Measurements from ENCODE around the gene ANXA9. TPM values are rescaled to one million over a fixed set of nuclear protein-coding genes. Genes with fewer than 3 reads are reported as not detected.

The ANXA9 gene
- polyA plus RNA-seq, 4 donors = 0.43 to 5.8 (median 0.89) TPM; not detected in 1

GRCh38 chr1:151036356-151036755, 54.3 kb downstream of the ANXA9 start, which contains the start of gene BNIPL:
TSS of gene BNIPL (plus strand) at chr1:151036586. CDS start at chr1:151036726, 140 bp downstream.
- Histone ChIP-seq H3K36me3 (ENCODE audit: control insufficient read depth in 3 of 3, insufficient read depth in 2 of 3, low read depth in 1 of 3, low read length in 3 of 3) (peaks cover 0 to 29% (median 9%) of the 10 kb centered on the region in 3 donors), H3K9me3 (ENCODE audit: control insufficient read depth in 2 of 2, insufficient read depth in 1 of 2, low read depth in 1 of 2, low read length in 1 of 2) (no peaks in the 10 kb centered on the region), H3K27ac (ENCODE audit: low read depth in 1 of 3, low read length in 2 of 3) (no peak within 1 kb of the TSS), H3K4me3 (ENCODE audit: low read depth in 1 of 3, low read length in 3 of 3) (no peak within 1 kb of the TSS), H3K4me1 (ENCODE audit: control insufficient read depth in 3 of 3, insufficient read depth in 2 of 3, low read depth in 1 of 3, low read length in 2 of 3) (no peaks in the 10 kb centered on the region), H3K27me3 (ENCODE audit: control insufficient read depth in 3 of 3, insufficient read depth in 3 of 3, low read length in 3 of 3) (no peaks in the 10 kb centered on the region)
- FAIRE-seq (no peak), DNase-seq (no peak)
- 49 to 79% (median 66%) methylated on average over 2 of the region's 2 CpGs for WGBS, 3 donors

DNA sequence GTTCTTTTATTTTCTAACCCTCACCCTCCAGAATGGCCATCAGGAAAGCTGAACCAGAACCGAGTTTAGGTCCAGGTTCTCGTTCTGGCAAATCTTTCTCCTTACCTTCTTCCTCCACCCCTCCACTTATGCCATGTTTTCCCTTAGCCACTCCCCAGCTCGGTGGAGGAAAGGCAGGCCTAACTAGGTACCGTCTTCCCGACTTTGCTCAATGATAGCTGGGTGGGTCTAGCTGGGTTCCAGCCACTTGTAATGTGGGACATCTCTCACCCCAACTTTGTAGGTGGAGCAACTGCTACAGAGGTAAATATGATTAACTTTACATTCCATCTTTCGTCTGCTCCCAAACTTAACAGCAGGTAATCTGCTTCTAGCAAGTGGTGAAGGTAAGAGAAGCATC, 54.9 kb downstream of the ANXA9 start:
- H3K27ac ChIP-seq (ENCODE audit: low read depth in 1 of 3, low read length in 2 of 3) = no peak overlapping the region
- WGBS, 3 donors = 74 to 84% (median 75%) methylated on average over 6 of the region's 6 CpGs

DNA sequence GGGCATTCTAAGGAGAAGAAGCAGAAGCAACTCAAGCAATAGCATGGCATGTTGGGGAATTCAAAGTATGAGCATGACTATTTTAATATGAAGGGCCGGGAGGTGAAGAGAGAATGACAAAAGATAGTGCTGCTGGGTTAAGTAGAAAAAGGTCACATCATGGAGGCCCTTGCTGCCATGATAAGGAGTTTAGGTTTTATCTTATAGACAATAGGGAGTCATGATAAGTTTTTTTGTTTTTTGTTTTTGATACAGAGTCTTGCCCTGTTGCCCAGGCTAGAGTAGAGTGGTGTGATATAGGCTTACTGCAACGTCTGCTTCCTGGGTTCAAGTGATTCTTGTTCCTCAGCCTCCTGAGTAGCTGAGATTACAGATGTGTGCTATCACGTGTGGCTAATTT, 57.4 kb downstream of the ANXA9 start:
- no peak for FAIRE-seq
- H3K4me3 ChIP-seq (ENCODE audit: low read depth in 1 of 3, low read length in 3 of 3) = no peak overlapping the region
- H3K36me3 ChIP-seq (ENCODE audit: control insufficient read depth in 3 of 3, insufficient read depth in 2 of 3, low read depth in 1 of 3, low read length in 3 of 3) = peaks cover 0 to 14% (median 5%) of the 10 kb centered on the region in 3 donors
- no peak overlapping the region for H3K27ac ChIP-seq (ENCODE audit: low read depth in 1 of 3, low read length in 2 of 3)
- 93 to 96% (median 94%) methylated on average over 3 of the region's 3 CpGs for WGBS, 3 donors
- no peaks in the 10 kb centered on the region for H3K27me3 ChIP-seq (ENCODE audit: control insufficient read depth in 3 of 3, insufficient read depth in 3 of 3, low read length in 3 of 3)
- H3K4me1 ChIP-seq (ENCODE audit: control insufficient read depth in 3 of 3, insufficient read depth in 2 of 3, low read depth in 1 of 3, low read length in 2 of 3) = no peaks in the 10 kb centered on the region
- no peaks in the 10 kb centered on the region for H3K9me3 ChIP-seq (ENCODE audit: control insufficient read depth in 2 of 2, insufficient read depth in 1 of 2, low read depth in 1 of 2, low read length in 1 of 2)
- DNase-seq = no peak

More for the DNA sequence above, 54.9 kb downstream of the ANXA9 start:
- no peaks in the 10 kb centered on the region for H3K9me3 ChIP-seq (ENCODE audit: control insufficient read depth in 2 of 2, insufficient read depth in 1 of 2, low read depth in 1 of 2, low read length in 1 of 2)
- no peak overlapping the region for H3K4me3 ChIP-seq (ENCODE audit: low read depth in 1 of 3, low read length in 3 of 3)
- FAIRE-seq (no peak), DNase-seq (no peak)
- no peaks in the 10 kb centered on the region for H3K4me1 ChIP-seq (ENCODE audit: control insufficient read depth in 3 of 3, insufficient read depth in 2 of 3, low read depth in 1 of 3, low read length in 2 of 3)
- no peaks in the 10 kb centered on the region for H3K27me3 ChIP-seq (ENCODE audit: control insufficient read depth in 3 of 3, insufficient read depth in 3 of 3, low read length in 3 of 3)
- peaks cover 0 to 26% (median 9%) of the 10 kb centered on the region in 3 donors for H3K36me3 ChIP-seq (ENCODE audit: control insufficient read depth in 3 of 3, insufficient read depth in 2 of 3, low read depth in 1 of 3, low read length in 3 of 3)

GRCh38 chr1:151043163-151043562, 61.1 kb downstream of the ANXA9 start:
- no peak for FAIRE-seq
- no peak for DNase-seq
- Histone ChIP-seq H3K4me3 (ENCODE audit: low read depth in 1 of 3, low read length in 3 of 3) (no peak overlapping the region), H3K36me3 (ENCODE audit: control insufficient read depth in 3 of 3, insufficient read depth in 2 of 3, low read depth in 1 of 3, low read length in 3 of 3) (peaks cover 0 to 5% (median 2%) of the 10 kb centered on the region in 3 donors), H3K27ac (ENCODE audit: low read depth in 1 of 3, low read length in 2 of 3) (no peak overlapping the region), H3K4me1 (ENCODE audit: control insufficient read depth in 3 of 3, insufficient read depth in 2 of 3, low read depth in 1 of 3, low read length in 2 of 3) (peaks cover 0 to 6% (median 0%) of the 10 kb centered on the region in 3 donors), H3K9me3 (ENCODE audit: control insufficient read depth in 2 of 2, insufficient read depth in 1 of 2, low read depth in 1 of 2, low read length in 1 of 2) (no peaks in the 10 kb centered on the region), H3K27me3 (ENCODE audit: control insufficient read depth in 3 of 3, insufficient read depth in 3 of 3, low read length in 3 of 3) (no peaks in the 10 kb centered on the region)
- WGBS, 3 donors = 88 to 100% (median 95%) methylated on average over 1 of the region's 1 CpG

Other genes starting within 250 kb of the ANXA9 start
- 100 to 1,000 TPM in 1 of 4 donors, 10 to 100 TPM in 3; 34.0 to 128 (median 69.6) TPM for gene CTSS, start 216.5 kb upstream of the ANXA9 start, polyA plus RNA-seq
- gene CTSK, start 174.0 kb upstream of the ANXA9 start, polyA plus RNA-seq = 10 to 100 TPM in 3 of 4 donors, 1 to 10 TPM in 1; 8.1 to 26.4 (median 14.8) TPM
- 10 to 100 TPM; 14.3 to 33.5 (median 15.4) TPM for gene ARNT, start 105.7 kb upstream of the ANXA9 start, polyA plus RNA-seq
- not detected for gene CTXND2, start 95.2 kb upstream of the ANXA9 start, polyA plus RNA-seq
- gene SETDB1, start 55.9 kb upstream of the ANXA9 start, polyA plus RNA-seq = 10 to 100 TPM; 12.7 to 56.1 (median 19.4) TPM
- 100 to 1,000 TPM; 111 to 366 (median 193) TPM for gene CERS2, start 7.5 kb upstream of the ANXA9 start, polyA plus RNA-seq
- gene MINDY1, start 24.6 kb downstream of the ANXA9 start, polyA plus RNA-seq = 10 to 100 TPM in 3 of 4 donors, 1 to 10 TPM in 1; 9.5 to 24.0 (median 16.8) TPM
- gene PRUNE1, start 26.2 kb downstream of the ANXA9 start, polyA plus RNA-seq = 10 to 100 TPM; 15.1 to 31.6 (median 15.6) TPM
- under 1 TPM; 0.27 to 0.89 (median 0.62) TPM for gene BNIPL, start 54.3 kb downstream of the ANXA9 start, polyA plus RNA-seq
- 1 to 10 TPM in 3 of 4 donors, under 1 TPM in 1; 0.67 to 7.3 (median 3.7) TPM for gene C1orf56, start 65.5 kb downstream of the ANXA9 start, polyA plus RNA-seq
- gene CDC42SE1, start 77.3 kb downstream of the ANXA9 start, polyA plus RNA-seq = 10 to 100 TPM; 22.8 to 46.6 (median 32.4) TPM
- gene MLLT11, start 78.1 kb downstream of the ANXA9 start, polyA plus RNA-seq = 1 to 10 TPM in 2 of 4 donors, under 1 TPM in 2; 0.22 to 5.5 (median 2.4) TPM
- gene GABPB2, start 88.5 kb downstream of the ANXA9 start, polyA plus RNA-seq = 10 to 100 TPM in 1 of 4 donors, 1 to 10 TPM in 3; 1.1 to 12.6 (median 5.0) TPM
- gene SEMA6C, start 164.3 kb downstream of the ANXA9 start, polyA plus RNA-seq = 100 to 1,000 TPM in 1 of 4 donors, 10 to 100 TPM in 2, 1 to 10 TPM in 1; 8.7 to 140 (median 46.9) TPM
- 10 to 100 TPM in 1 of 4 donors, 1 to 10 TPM in 3; 1.6 to 16.2 (median 4.8) TPM for gene TNFAIP8L2, start 174.4 kb downstream of the ANXA9 start, polyA plus RNA-seq
- gene LYSMD1, start 183.6 kb downstream of the ANXA9 start, polyA plus RNA-seq = 1 to 10 TPM; 3.2 to 9.9 (median 6.2) TPM
- 10 to 100 TPM; 35.4 to 69.6 (median 47.4) TPM for gene SCNM1, start 183.9 kb downstream of the ANXA9 start, polyA plus RNA-seq
- gene TMOD4, start 193.7 kb downstream of the ANXA9 start, polyA plus RNA-seq = 1 to 10 TPM in 1 of 4 donors, under 1 TPM in 2, not detected in 1; 0.19 to 1.9 (median 0.38) TPM
- 10 to 100 TPM; 27.3 to 40.1 (median 32.0) TPM for gene VPS72, start 207.9 kb downstream of the ANXA9 start, polyA plus RNA-seq
- 10 to 100 TPM; 18.8 to 31.7 (median 31.4) TPM for gene PIP5K1A, start 216.3 kb downstream of the ANXA9 start, polyA plus RNA-seq